Adrenal gland (tissue), 5 donors: Measurements from ENCODE around the gene LRRTM2.

Experiments
- CTCF ChIP-seq, 6 experiments: fragments of 450-650 bp in 4 of 6; fragments of 200-600 bp in 2 of 6; sonication (generic) in 1 of 6; IDR thresholded peaks; 1 replicate in 5 of 6; 2 replicates in 1 of 6; pipeline versions ENCODE4 v1.5.1 to v1.8.0; 2016 to 2021; ENCODE audit warnings: antibody characterized with exemption in 6 of 6, mild to moderate bottlenecking in 2 of 6, moderate library complexity in 1 of 6
- POLR2A ChIP-seq, 2 donors: fragments of 450-650 bp; IDR thresholded peaks; one replicate each; pipeline ENCODE4 v1.6.1; 2017; ENCODE audit warnings: antibody characterized with exemption in 2 of 2, mild to moderate bottlenecking in 2 of 2, moderate library complexity in 1 of 2
- donor health status: DM: no; HTN: no; CAD: no.

GRCh38 chr5:138876811-138877210 lies 1.7 kb upstream of the LRRTM2 start:
- TF ChIP-seq CTCF (IDR thresholded peaks at IDR 0.05) (no peak), POLR2A (IDR thresholded peaks at IDR 0.05) (no peak)
